Activated T-helper 9 cell treated with anti-CD3 and anti-CD28 coated beads, Interleukin-2, amount 50 U/mL, for 16 hours (primary cell): Measurements from ENCODE around the gene AHNAK2.

ENCODE experiments used
- DNase-seq: peaks from one replicate; pipeline ENCODE4 v3.0.0-alpha.2; 2020; ENCODE audit warnings: low read depth

AHNAK2 gene

DNA sequence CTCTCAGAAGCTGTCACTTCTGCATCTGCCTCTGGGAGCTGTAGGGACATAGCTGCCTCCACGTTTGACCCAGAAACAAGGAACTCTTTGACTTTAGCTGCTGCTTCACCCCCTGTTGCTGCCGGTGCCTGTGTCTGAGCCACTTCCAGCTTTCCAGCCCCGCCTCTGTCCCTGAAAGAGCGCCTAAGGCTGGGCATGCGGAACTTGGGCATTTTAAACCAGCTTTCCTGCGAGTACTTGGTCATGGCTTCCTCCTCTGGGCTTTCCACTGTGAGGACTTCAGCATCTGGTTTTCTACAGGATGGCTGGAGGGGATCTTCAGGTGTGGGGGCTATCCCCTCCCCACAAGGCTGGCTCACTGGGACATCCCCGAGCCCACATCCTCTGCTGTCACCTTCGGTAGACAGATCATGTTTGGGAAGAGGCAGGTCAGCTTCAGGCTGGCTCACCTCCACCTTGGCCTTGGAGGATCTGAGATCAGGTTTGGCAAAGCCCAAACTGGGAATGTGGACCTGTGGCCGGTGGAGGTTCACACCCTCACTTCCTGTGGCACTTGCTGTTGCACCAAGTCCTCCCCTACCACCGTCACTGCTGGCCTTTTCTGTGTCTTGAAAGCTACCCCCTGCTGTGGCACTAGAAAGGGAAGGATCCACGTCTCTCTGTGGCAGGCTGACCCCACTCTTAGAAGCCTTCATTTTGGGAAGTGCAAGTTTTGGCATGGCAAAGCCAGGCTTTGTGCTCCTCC, 38.3 kb downstream of the AHNAK2 start:
- no peak for DNase-seq

DNA sequence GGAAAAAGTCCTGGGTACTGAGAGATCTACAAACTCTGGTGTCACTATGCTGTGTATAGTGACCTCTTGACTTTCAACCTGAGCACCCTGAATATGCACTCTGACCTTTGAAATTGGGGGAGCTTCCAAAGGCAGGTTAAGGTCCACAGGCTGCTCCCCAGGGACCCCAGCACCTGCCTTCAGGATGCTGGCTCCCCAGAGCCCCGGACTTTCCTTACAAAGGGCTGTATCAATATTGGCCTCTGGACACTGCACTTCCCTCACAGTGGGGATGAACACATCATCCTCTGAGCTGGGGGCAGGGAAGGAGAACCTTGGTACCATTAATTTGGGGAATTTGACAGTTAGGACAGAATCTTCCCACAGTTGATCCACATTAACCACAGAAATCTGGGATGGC, 39.2 kb downstream of the AHNAK2 start:
- no peak for DNase-seq

DNA sequence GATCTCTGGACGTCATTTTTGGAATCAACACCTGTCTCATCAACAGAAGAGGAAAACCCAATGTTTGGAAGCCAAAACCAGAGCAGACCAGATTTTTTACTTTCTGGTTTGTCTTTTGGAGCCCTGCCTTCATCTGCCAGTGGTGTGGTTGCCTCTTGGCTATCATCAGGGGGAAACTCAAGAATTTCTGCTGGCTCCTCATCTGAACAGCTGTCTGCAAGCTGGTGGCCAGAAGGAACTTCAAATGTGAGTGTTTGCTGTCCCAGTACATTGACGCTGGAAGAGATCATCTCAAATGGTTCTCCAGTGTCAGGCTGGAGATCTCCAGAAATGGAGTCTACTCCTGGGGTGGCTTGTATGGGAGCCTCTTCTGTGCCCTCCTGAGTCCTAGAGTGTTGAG, 39.7 kb downstream of the AHNAK2 start:
- DNase-seq: no peak

DNA sequence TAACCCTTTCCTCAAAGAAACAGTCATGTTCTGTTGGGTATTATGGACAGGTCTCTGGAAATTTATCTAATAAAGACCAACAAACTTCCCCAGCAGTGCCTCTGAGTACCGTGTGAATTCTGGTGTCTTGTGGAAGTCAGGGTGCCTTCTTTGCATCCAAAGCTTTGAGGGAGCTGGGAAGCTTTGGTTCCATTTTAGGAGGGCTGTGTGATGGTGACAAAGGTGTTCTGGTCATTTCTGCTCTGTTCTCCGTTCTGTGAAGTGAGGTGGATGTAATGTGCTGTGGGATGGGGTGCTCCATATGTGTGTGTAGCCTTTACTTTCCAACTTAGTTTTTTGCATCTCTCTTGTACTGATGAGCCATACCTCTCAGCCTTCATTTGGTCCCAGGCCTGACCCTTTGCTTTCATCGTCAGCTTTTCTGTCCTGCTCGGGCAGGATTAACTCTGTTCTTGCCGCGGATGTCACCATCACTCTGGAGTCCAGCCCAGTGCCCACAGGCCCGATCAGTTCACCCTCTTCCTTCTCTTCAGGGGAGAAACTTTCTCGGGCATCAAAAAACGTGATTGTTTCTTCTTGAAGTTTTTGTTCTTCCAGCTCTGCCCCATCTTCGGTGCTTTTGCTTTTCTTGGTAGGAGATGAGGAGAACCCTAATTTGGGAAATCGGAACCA, 40.3 kb downstream of the AHNAK2 start:
- no peak for DNase-seq

DNA sequence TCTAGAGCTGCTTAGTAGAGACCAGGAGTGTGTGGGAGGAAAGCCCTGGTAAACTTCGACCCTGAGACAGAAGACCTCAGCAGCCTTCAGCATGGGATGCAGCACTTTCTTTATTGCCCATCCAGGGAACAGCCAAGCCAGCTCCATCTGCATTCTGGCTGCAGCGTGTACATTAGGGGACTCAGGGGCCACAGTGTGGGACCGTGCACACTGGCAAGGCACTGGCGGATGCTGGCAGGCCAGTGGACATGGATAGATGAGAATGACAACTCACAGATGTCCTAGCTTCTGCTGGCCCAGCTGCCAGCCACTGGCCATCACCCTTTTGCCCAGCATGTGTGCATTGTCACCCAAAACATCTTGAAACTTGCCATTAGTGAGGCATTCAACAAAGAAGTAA, 41.0 kb downstream of the AHNAK2 start:
- no peak for DNase-seq

GRCh38 chr14:104936361-104937155, 41.6 kb downstream of the AHNAK2 start:
- DNase-seq: no peak

DNA sequence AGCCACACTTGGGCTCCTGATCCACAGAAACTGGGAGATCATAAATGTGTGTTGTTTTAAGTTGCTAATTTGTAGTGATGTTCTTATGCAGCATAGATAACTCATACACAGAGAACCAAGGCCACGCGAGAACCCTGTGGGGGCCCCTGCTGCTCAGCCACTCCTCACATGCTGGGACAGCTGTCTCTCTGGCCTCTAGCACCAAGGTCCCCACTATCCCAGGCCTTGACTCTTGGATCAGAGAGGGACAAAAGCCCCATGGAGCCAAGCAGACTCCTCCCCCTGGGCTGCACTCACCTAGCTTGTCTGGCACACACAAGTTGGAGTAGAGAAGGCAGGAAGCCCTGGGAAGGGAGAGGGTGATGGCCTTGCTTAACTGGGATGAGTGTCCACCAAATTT, 42.2 kb downstream of the AHNAK2 start:
- no peak for DNase-seq

GRCh38 chr14:104935026-104935650, 43.0 kb downstream of the AHNAK2 start:
- DNase-seq: no peak

GRCh38 chr14:104933746-104934733, 44.1 kb downstream of the AHNAK2 start:
- DNase-seq: no peak

- peak; percentile 79 for DNase-seq
These were observed 45.2 kb downstream of the AHNAK2 start for GRCh38 chr14:104932676-104933631.

- DNase-seq: no peak
These were observed 46.2 kb downstream of the AHNAK2 start for GRCh38 chr14:104931771-104932675.

- DNase-seq: no peak
These were observed 46.8 kb downstream of the AHNAK2 start for GRCh38 chr14:104931304-104931770.

DNA sequence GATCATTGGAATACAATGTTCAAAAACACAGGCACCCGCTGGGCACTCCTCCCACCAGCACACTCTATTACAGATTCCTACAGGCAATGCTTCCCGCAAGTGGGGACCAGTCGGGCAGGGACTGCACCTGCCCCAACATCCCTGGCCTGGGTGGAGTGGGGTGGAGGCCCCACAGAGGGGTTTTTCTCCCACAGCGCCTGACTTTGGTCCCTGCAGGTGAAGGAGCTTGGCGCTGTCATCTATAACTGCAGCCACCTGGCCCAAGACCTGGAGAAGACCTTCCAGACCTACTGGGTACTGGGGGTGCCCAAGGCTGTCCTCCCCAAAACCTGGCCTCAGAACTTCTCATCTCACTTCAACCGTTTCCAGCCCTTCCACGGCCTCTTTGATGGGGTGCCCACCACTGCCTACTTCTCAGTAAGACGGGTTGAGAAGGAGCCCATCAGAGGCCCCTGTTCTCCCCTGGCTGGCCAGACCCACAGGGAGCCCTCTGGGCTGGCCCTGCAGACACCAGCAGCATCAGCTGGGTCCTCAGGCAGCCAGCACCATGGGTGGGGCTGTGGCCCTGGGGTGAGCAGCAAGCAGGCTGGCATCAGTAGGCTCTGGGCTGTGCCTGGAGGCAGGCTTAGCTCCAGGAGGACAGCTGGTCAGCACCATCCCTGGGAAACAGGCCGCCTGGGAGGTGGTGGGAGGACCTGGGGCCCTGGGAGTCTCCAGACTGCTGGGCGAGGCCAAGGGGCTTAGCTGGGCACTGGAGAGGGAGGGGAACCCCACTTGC, 47.5 kb downstream of the AHNAK2 start:
- no peak for DNase-seq

DNA sequence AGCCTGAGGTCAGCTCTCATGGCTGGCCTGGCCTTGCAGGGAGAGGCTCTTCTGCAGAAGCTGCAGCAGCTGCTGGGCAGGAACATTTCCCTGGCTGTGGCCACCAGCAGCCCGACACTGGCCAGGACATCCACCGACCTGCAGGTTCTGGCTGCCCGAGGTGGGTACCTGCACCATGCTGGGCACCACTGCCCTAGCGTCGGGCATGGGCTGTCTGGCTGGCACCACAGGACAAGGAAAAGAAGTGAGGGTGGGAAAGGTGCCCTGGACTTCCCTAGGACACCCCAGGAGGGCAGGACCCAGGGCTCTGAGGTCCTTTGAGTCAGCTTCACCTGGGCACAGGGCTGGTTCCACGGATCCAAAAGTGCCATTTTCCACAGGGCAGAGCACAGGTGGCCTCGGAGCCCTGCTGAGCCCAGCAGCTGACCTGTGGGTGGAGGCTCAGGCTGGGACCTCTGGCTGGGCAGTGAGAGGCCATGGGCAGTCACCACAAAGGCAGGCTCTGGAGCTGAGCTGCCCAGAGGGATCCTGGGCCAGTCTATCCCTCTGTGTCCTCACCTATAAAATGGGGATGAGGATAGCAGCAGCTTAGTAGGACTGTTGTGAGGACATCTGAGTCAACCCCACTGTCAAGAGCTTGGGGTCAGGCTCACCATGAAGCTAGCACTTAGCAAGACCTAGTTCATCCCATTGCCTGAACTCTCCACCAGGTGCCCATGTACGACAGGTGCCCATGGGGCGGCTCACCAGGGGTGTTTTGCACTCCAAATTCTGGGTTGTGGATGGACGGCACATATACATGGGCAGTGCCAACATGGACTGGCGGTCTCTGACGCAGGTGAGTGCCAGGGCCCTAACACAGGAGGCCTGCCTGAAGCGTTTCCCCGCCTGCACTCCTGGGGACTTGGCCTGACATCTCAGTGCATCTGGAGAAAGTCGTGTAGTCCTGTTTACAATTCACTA, 48.6 kb downstream of the AHNAK2 start:
- no peak for DNase-seq

DNA sequence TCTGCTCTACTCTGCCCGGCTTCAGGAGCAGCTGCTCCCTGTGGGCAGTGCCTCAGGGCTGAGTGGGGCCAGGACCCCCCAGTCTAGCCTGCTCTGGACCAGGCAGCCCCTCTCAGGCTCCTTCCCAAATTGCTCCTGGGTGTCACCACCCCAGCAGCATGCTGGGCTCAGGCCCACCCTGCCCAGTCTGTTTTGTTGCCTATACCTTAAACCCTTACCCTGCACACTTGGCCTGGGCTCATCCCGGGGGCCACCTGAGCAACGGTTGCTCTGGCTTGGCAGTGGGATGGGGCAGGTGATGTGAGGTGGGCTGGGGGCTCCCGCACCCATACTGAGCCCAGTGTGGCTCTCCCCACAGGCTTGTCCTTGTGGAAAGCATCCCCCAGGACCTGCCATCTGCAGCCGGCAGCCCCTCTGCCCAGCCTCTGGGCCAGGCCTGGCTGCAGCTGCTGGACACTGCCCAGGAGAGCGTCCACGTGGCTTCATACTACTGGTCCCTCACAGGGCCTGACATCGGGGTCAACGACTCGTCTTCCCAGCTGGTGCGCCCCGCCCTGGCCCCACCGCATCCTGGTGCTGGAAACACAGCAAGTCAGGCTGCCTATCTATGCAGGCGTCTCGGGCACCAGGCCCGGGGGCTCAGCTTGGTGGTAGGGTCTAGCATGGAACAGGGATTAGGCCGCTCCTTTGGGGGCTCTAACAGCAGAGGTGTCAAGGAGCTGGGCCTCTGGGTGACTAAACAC, 49.6 kb downstream of the AHNAK2 start:
- no peak for DNase-seq

- no peak for DNase-seq
These were observed 50.3 kb downstream of the AHNAK2 start for GRCh38 chr14:104927901-104928300.
